Suprapubic skin (tissue), 4 donors: ENCODE measurements around the gene BEST2. TPM values are rescaled to one million over a fixed set of nuclear protein-coding genes. Genes with fewer than 3 reads are reported as not detected.
A peak's percentile ranks its signal among the peaks of the same experiment; 100 is the strongest.

Experiments used
- DNase-seq, 2 donors: peaks; one replicate each; pipeline ENCODE4 v3.0.0-alpha.2; 2019; ENCODE audit warnings: low spot score in 2 of 2
- H3K27ac ChIP-seq: fragments of 200-600 bp; sonication (generic); one replicate; pipeline ENCODE4 v1.5.1; 2019
- H3K27me3 ChIP-seq: fragments of 200-600 bp; sonication (generic); one replicate; pipeline ENCODE4 v1.5.1; 2019
- H3K36me3 ChIP-seq: fragments of 200-600 bp; sonication (generic); one replicate; pipeline ENCODE4 v1.5.1; 2019
- H3K4me1 ChIP-seq: fragments of 200-600 bp; sonication (generic); one replicate; pipeline ENCODE4 v1.5.1; 2019
- H3K4me3 ChIP-seq: fragments of 200-600 bp; sonication (generic); one replicate; pipeline ENCODE4 v1.5.1; 2019; ENCODE audit warnings: mild to moderate bottlenecking
- H3K9me3 ChIP-seq: fragments of 200-600 bp; sonication (generic); one replicate; pipeline ENCODE4 v1.5.1; 2019
- EP300 ChIP-seq: sonication (generic); formaldehyde crosslinking; IDR thresholded peaks from one replicate; pipeline ENCODE4 v1.6.1; 2017; ENCODE audit warnings: antibody characterized with exemption
- POLR2A ChIP-seq, 2 donors: fragments of 450-650 bp; IDR thresholded peaks; one replicate each; pipeline ENCODE4 v1.6.1; 2017; ENCODE audit warnings: antibody characterized with exemption in 2 of 2, mild to moderate bottlenecking in 2 of 2, moderate library complexity in 2 of 2
- POLR2AphosphoS5 ChIP-seq, 3 donors: sonication (generic); formaldehyde crosslinking; IDR thresholded peaks; one replicate each; pipeline ENCODE4 v1.6.1; 2017; ENCODE audit warnings: antibody characterized with exemption in 3 of 3
- WGBS: methylation state at CpG from one replicate; pipeline ENCODE4 v1.1.5; 2018; 5-methylcytosine and 5-hydroxymethylcytosine counted together
- total RNA-seq, 4 donors: library from RNA; depleted of rRNA; stranded (reverse); fragments of >200 nt; gene quantifications; one replicate each; pipeline ENCODE4 v1.1.0, GENCODE V29; 2016
- TF ChIP-seq, protein P1 (sequence below), 2 donors: fragments of 200-600 bp in 1 of 2; fragments of 450-650 bp in 1 of 2; sonication (generic) in 1 of 2; IDR thresholded peaks; one replicate each; pipeline ENCODE4 v1.5.1; 2016 to 2019; ENCODE audit warnings: antibody characterized with exemption in 2 of 2, mild to moderate bottlenecking in 1 of 2, moderate library complexity in 1 of 2

BEST2 gene
- total RNA-seq, 4 donors from 2014 or later: 18.2 to 62.0 (median 46.8) TPM

DNA sequence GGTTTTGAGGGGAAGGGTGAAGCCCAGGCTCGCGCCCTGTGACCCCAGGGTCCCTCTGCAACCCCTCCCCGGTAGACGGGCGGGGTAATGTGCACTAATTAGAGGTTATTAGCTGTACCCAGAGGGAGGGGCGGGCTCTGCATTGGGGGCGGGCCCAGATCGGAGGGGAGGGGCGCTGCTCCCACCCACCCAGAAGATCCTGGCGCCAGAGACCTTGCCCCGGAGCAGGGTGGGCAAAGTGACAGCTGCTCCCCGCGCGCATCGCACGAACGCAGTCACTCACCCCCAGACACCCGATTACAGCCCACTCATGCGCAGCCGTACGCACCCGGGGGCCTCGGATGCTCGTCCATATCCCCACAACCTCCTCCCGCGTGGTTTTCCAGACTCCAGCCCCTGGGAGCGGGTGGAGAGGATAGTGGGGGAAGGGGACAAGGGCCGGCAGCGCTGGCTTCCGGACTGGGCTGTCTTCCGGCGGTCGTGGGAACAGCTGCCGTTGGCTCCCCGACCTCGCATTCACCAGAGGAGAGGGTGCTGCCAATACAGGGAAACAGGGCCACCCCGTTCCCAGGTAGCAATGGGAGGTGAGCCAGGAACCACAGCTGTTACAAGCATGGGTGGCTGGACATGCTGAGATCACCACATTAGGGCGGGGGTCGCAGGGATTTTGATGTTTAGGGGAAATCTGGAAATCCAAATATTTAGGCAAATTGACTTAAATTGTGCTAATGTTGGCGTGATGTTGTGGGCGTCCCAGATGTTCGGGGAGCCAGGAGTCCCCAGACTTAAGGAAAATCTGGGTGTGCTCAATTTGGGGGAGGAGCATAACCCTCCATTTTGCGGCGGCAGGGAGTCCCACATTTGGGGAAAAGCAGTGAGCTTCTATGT is 26.7 kb downstream of the BEST2 start:
- peaks cover 65% of the 10 kb centered on the region for H3K4me1 ChIP-seq
- H3K9me3 ChIP-seq: no peaks in the 10 kb centered on the region
- H3K36me3 ChIP-seq: no peaks in the 10 kb centered on the region
- WGBS: 1% methylated on average over 12 of the region's 44 CpGs
- DNase-seq: peak in 1 of 2 donors; percentile 90
- peak overlapping the region; percentile 93 for H3K27ac ChIP-seq
- TF ChIP-seq POLR2A (IDR thresholded peaks at IDR 0.05) (peak in 1 of 2 donors; percentile 35), EP300 (no peak), POLR2AphosphoS5 (IDR thresholded peaks at IDR 0.05) (peak in 2 of 3 donors; percentile 9 to 47)
- H3K27me3 ChIP-seq: no peaks in the 10 kb centered on the region
- H3K4me3 ChIP-seq: peak overlapping the region; percentile 62

DNA sequence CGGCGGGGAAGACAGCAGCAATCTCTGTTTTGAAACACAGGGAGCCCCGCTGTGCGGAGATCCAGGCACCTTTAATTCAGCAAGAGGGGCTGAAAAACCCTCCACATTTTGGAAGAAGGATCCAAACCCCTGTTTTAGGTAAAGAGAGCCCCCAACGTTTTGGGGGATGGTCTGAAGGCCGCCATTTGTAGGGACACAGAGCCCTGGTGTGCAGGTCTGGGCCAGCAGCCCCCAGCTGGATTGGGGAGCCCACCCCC is 27.2 kb downstream of the BEST2 start:
- Histone ChIP-seq H3K27me3 (no peaks in the 10 kb centered on the region), H3K36me3 (no peaks in the 10 kb centered on the region), H3K9me3 (no peaks in the 10 kb centered on the region), H3K4me1 (peaks cover 69% of the 10 kb centered on the region), H3K4me3 (peak overlapping the region; percentile 62), H3K27ac (peak overlapping the region; percentile 93)
- no peak for TF ChIP-seq POLR2AphosphoS5 (IDR thresholded peaks at IDR 0.05)
- no peak for TF ChIP-seq POLR2A (IDR thresholded peaks at IDR 0.05)
- no peak for DNase-seq
- 19% methylated on average over 5 of the region's 6 CpGs for WGBS

DNA sequence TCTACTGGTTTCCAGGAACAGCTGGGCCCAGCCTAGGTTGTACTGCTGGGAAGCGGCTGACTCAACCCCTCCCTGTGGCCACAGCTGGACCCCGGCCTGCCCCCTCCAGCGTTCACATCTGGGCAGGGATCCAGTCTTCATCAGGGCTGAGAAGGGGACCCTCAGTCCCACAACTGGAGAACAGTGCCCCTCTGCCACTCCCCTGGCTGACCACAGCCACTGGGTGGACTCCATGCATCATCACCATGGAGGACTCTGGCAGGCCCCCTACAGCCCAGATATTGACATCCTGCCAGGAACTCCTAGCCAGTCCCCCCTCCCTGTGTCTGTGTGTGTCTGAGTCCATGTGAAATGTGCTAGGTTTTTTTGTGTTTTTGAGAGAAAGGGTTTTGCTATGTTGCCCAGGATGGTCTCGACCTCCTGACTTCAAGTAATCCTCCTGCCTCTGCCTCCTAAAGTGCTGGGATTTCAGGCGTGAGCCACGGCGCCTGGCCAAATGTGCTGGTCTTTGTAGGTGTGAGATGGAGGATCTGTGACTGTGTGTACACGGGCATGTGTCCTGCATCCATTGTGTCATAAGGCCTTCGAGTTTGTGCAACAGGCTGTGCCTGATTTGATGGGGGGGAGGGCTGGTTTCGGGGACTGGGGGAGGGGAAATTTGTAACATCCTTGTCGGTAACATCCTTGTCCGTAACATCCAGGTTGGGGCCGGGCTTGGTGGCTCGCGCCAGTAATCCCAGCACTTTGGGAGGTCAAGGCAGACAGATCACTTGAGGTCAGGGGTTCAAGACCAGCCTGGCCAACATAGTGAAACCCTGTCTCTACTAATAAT is 27.8 kb downstream of the BEST2 start:
- DNase-seq: peak in 1 of 2 donors; percentile 87
- TF ChIP-seq, protein P1, sequence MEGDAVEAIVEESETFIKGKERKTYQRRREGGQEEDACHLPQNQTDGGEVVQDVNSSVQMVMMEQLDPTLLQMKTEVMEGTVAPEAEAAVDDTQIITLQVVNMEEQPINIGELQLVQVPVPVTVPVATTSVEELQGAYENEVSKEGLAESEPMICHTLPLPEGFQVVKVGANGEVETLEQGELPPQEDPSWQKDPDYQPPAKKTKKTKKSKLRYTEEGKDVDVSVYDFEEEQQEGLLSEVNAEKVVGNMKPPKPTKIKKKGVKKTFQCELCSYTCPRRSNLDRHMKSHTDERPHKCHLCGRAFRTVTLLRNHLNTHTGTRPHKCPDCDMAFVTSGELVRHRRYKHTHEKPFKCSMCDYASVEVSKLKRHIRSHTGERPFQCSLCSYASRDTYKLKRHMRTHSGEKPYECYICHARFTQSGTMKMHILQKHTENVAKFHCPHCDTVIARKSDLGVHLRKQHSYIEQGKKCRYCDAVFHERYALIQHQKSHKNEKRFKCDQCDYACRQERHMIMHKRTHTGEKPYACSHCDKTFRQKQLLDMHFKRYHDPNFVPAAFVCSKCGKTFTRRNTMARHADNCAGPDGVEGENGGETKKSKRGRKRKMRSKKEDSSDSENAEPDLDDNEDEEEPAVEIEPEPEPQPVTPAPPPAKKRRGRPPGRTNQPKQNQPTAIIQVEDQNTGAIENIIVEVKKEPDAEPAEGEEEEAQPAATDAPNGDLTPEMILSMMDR (IDR thresholded peaks at IDR 0.05): no peak
- no peak for TF ChIP-seq POLR2A (IDR thresholded peaks at IDR 0.05)
- no peak for TF ChIP-seq POLR2AphosphoS5 (IDR thresholded peaks at IDR 0.05)
- no peak for TF ChIP-seq EP300
- Histone ChIP-seq H3K36me3 (no peaks in the 10 kb centered on the region), H3K27ac (peak overlapping the region; percentile 93), H3K27me3 (no peaks in the 10 kb centered on the region), H3K4me3 (peak overlapping the region; percentile 62), H3K9me3 (no peaks in the 10 kb centered on the region), H3K4me1 (peaks cover 71% of the 10 kb centered on the region)
- WGBS: 73% methylated on average over 12 of the region's 15 CpGs

DNA sequence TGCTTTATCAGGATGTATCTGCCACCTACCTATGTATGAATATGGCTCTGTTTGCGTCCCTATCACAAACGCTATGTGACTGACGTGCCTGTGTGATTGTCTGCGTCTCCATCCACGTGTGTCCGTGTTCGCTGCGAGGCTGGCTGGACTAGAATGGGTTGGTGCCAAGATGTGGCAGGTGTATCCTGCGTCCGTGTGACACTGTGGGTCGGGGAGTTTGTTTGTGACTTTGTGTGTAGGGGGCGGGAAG is 30.5 kb downstream of the BEST2 start:
- peak in 1 of 2 donors; percentile 90 for DNase-seq
- H3K27ac ChIP-seq: peak overlapping the region; percentile 97
- no peaks in the 10 kb centered on the region for H3K9me3 ChIP-seq
- TF ChIP-seq POLR2A (IDR thresholded peaks at IDR 0.05) (peak; percentile 22 to 57), POLR2AphosphoS5 (IDR thresholded peaks at IDR 0.05) (no peak), EP300 (no peak)
- WGBS: 3% methylated on average over 12 of the region's 12 CpGs
- H3K27me3 ChIP-seq: no peaks in the 10 kb centered on the region
- H3K4me1 ChIP-seq: peaks cover 84% of the 10 kb centered on the region
- H3K36me3 ChIP-seq: no peaks in the 10 kb centered on the region
- H3K4me3 ChIP-seq: peak overlapping the region; percentile 50

DNA sequence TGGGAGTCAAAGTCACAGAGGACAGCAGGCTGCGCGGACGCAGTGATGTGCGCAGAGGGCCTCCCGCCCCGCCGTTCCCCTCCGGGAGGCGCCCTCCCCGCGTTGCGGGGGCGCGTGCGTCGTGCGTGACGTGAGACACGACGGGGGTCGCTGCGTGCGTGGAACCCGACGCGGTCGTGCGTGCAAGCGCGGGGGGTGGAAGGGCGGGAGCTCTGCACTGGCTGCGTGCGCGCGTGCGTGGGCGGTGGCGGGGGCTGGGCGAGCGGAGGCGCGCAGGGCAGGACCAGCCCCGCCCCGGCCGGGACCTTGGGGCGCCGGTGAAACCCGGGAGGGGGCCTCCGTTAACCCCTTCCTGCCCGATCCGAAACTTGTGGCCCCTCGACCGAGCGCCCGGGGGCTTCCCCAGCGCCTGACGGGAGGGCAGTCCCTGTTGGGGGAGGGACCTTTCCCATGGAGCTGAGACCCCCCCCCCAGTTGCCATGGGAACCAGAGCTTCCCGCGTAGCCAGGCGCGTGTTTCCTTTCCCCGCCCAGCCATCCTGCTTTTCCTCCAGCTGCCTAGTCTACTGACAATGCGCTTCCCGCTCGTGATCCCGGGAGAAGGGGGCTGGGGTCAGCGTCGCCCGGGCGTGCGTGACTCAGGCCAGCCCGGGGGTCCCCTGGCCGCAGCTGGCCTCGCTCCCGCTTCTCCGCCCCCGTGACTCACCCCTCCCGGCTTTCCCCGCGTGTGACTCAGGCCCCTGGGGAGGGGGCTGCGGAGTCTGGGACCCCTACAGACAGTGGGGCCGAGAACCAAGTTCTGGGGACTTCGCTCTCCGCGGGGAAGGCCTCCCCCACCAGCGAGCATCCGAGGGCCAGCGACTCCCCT is 31.1 kb downstream of the BEST2 start:
- peak; percentile 98 for TF ChIP-seq EP300
- TF ChIP-seq, protein P1 (IDR thresholded peaks at IDR 0.05): no peak
- peak in 1 of 2 donors; percentile 55 for TF ChIP-seq POLR2A (IDR thresholded peaks at IDR 0.05)
- peak; percentile 70 to 79 (median 76) for TF ChIP-seq POLR2AphosphoS5 (IDR thresholded peaks at IDR 0.05)
- no peaks in the 10 kb centered on the region for H3K9me3 ChIP-seq
- WGBS: 0% methylated on average over 2 of the region's 88 CpGs
- peak; percentile 92 to 93 for DNase-seq
- H3K4me1 ChIP-seq: peaks cover 84% of the 10 kb centered on the region
- peak overlapping the region; percentile 50 for H3K4me3 ChIP-seq
- no peaks in the 10 kb centered on the region for H3K27me3 ChIP-seq
- peak overlapping the region; percentile 97 for H3K27ac ChIP-seq
- no peaks in the 10 kb centered on the region for H3K36me3 ChIP-seq

DNA sequence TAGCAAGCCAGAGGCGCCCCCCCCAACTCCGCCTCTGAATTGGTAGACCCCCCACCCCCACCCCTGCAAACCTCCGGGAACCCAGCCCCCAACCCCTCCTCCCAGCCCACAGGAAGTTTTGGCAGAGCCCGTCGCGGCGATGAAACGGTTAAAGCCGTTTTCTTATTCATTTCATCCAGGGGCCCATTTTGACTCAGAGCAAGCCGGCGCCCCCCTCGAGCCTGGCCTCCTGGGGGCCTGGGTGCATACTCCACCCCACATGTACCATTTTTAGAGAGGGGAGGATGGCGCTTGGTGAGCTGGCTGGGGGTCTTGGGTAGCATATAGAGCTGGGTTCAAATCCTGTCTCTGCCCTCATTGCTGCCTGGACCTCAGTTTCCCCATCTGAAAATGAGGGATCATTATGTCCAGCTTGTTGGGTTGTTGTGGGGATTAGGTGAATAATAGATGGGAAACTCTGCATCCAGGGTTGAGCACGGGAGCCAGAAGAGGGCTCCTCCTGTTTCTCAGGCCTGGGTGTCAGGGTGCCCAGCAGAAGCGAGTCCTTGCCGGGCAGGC is 31.8 kb downstream of the BEST2 start:
- WGBS: 3% methylated on average over 5 of the region's 16 CpGs
- no peak for TF ChIP-seq POLR2AphosphoS5 (IDR thresholded peaks at IDR 0.05)
- TF ChIP-seq EP300: no peak
- Histone ChIP-seq H3K27me3 (no peaks in the 10 kb centered on the region), H3K4me3 (peak overlapping the region; percentile 50), H3K9me3 (no peaks in the 10 kb centered on the region), H3K4me1 (peaks cover 84% of the 10 kb centered on the region), H3K36me3 (no peaks in the 10 kb centered on the region), H3K27ac (peak overlapping the region; percentile 97)
- no peak for DNase-seq
